Measurements from ENCODE around the gene MSRB3. TPM values are rescaled to one million over a fixed set of nuclear protein-coding genes. Genes with fewer than 3 reads are reported as not detected.

MSRB3 gene
- total RNA-seq, 1 donor from 2014 or later, result 18.3 TPM

- no peaks in the 10 kb centered on the region for H3K27me3 ChIP-seq (ENCODE audit: control insufficient read depth, insufficient read depth, low read length)
- DNase-seq (ENCODE audit: low read depth), result no peak
- H3K4me3 ChIP-seq (ENCODE audit: low read depth, low read length), result no peak overlapping the region
- H3K36me3 ChIP-seq (ENCODE audit: control insufficient read depth, insufficient read depth, low read length), result no peaks in the 10 kb centered on the region
- TF ChIP-seq, protein P1, sequence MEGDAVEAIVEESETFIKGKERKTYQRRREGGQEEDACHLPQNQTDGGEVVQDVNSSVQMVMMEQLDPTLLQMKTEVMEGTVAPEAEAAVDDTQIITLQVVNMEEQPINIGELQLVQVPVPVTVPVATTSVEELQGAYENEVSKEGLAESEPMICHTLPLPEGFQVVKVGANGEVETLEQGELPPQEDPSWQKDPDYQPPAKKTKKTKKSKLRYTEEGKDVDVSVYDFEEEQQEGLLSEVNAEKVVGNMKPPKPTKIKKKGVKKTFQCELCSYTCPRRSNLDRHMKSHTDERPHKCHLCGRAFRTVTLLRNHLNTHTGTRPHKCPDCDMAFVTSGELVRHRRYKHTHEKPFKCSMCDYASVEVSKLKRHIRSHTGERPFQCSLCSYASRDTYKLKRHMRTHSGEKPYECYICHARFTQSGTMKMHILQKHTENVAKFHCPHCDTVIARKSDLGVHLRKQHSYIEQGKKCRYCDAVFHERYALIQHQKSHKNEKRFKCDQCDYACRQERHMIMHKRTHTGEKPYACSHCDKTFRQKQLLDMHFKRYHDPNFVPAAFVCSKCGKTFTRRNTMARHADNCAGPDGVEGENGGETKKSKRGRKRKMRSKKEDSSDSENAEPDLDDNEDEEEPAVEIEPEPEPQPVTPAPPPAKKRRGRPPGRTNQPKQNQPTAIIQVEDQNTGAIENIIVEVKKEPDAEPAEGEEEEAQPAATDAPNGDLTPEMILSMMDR (IDR thresholded peaks at IDR 0.05; ENCODE audit: insufficient read depth, low read length, poor library complexity, severe bottlenecking), result no peak
Measured at GRCh38 chr12:65266408-65266807, 12.1 kb upstream of the MSRB3 start.

GRCh38 chr12:65269603-65270002, 8.9 kb upstream of the MSRB3 start:
- TF ChIP-seq, protein P1 (IDR thresholded peaks at IDR 0.05; ENCODE audit: insufficient read depth, low read length, poor library complexity, severe bottlenecking), result no peak

GRCh38 chr12:65274602-65275272, 3.7 kb upstream of the MSRB3 start:
- no peak overlapping the region for H3K4me3 ChIP-seq (ENCODE audit: low read depth, low read length)
- TF ChIP-seq, protein P1 (IDR thresholded peaks at IDR 0.05; ENCODE audit: insufficient read depth, low read length, poor library complexity, severe bottlenecking), result no peak
- DNase-seq (ENCODE audit: low read depth), result no peak
- H3K36me3 ChIP-seq (ENCODE audit: control insufficient read depth, insufficient read depth, low read length), result no peaks in the 10 kb centered on the region
- H3K27me3 ChIP-seq (ENCODE audit: control insufficient read depth, insufficient read depth, low read length), result no peaks in the 10 kb centered on the region

More at GRCh38 chr12:65269603-65270002, 8.9 kb upstream of the MSRB3 start:
- Histone ChIP-seq H3K27me3 (ENCODE audit: control insufficient read depth, insufficient read depth, low read length) (no peaks in the 10 kb centered on the region), H3K4me3 (ENCODE audit: low read depth, low read length) (no peak overlapping the region), H3K36me3 (ENCODE audit: control insufficient read depth, insufficient read depth, low read length) (no peaks in the 10 kb centered on the region)
- DNase-seq (ENCODE audit: low read depth), result no peak

- DNase-seq (ENCODE audit: low read depth), result no peak
- Histone ChIP-seq H3K4me3 (ENCODE audit: low read depth, low read length) (no peak overlapping the region), H3K36me3 (ENCODE audit: control insufficient read depth, insufficient read depth, low read length) (no peaks in the 10 kb centered on the region), H3K27me3 (ENCODE audit: control insufficient read depth, insufficient read depth, low read length) (no peaks in the 10 kb centered on the region)
- TF ChIP-seq, protein P1 (IDR thresholded peaks at IDR 0.05; ENCODE audit: insufficient read depth, low read length, poor library complexity, severe bottlenecking), result no peak
Measured at GRCh38 chr12:65275627-65276026, 2.9 kb upstream of the MSRB3 start.

DNA sequence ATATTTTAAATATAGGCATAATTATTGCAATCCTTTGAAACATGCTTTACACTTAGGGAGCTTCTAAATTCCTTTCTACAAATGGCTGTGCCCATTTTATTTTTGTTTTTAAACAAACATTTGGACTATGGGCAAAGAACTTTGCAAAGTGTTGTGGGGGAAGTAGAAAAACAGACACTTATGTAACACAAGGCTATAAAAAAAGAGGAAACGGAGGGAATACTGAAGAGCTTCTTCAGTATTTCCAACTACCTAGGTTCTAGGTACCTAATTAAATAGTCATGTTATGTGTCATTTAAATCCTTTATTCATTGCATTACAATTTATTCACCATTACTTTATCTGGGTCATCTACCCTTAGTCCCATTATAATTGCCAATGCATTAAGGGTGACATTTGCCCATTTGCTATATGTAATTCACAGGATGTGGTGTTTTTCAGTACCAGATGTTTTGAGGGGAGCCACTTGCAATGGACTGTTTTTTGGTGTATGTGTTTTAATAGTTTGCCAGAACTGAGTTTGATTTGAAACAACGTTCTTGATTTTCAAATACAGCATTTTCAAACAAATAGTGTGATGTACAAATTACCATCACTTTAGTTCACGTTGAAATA, 1.5 kb upstream of the MSRB3 start:
- DNase-seq (ENCODE audit: low read depth), result no peak
- H3K36me3 ChIP-seq (ENCODE audit: control insufficient read depth, insufficient read depth, low read length), result no peaks in the 10 kb centered on the region
- TF ChIP-seq, protein P1 (IDR thresholded peaks at IDR 0.05; ENCODE audit: insufficient read depth, low read length, poor library complexity, severe bottlenecking), result no peak
- no peak overlapping the region for H3K4me3 ChIP-seq (ENCODE audit: low read depth, low read length)
- no peaks in the 10 kb centered on the region for H3K27me3 ChIP-seq (ENCODE audit: control insufficient read depth, insufficient read depth, low read length)

All from kidney epithelial cell (primary cell).